Islet of Langerhans (tissue), 1 donor: ENCODE results near the gene CD2BP2.

ENCODE experiments used
- FAIRE-seq: peaks from one replicate; lab custom pipeline; 2011; peaks lifted over from hg19 to GRCh38; lab: Jason Lieb, UNC

The CD2BP2 gene

GRCh38 chr16:30378236-30379157 is 23.4 kb upstream of the CD2BP2 start:
- no peak for FAIRE-seq

- FAIRE-seq, result no peak
These were observed 22.7 kb upstream of the CD2BP2 start for GRCh38 chr16:30377812-30378235.

GRCh38 chr16:30377050-30377811 is 22.1 kb upstream of the CD2BP2 start:
- no peak for FAIRE-seq

GRCh38 chr16:30376461-30376902 is 21.4 kb upstream of the CD2BP2 start:
- no peak for FAIRE-seq

DNA sequence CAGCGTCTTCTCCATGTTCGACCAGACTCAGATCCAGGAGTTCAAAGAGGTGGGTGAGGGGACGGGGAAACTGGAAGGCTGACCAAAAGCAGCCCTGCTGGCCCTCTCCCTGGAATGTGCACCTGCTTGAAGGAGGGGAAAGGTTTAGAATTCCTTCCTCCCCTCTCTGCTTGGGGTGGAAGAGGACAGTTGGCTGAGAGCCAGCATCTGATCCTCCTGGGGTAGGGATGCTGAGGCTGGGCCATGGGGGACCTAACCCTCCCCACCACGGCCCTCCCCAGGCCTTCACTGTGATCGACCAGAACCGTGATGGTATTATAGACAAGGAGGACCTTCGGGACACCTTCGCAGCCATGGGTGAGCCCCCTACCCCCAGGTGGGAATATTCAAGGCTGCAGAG is 20.8 kb upstream of the CD2BP2 start:
- FAIRE-seq, result no peak

GRCh38 chr16:30374538-30374937 is 19.4 kb upstream of the CD2BP2 start, which contains the start of gene MYL11:
MYL11 (plus strand) TSS chr16:30374802; CDS start chr16:30374858, 56 bp downstream.
- no peak for FAIRE-seq

DNA sequence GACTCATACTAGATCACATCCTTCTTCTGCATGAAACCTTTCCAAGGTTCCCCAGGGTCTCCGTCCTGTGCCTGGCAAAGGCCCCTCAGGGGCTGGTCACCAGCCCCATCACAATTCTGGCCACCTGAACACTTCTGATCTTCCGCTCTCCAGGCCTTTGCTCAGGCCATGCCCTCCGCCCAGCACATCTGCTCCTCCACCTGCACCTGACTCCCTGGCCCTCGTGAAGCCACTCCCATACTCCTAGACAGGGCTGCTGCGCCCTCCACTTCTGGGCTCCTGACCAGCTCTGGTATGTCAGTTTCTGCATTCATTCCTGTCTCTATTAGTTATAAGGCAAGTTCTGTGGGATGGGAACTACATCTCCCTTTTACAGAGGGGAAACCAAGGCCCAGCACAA is 17.6 kb upstream of the CD2BP2 start:
- FAIRE-seq, result no peak

- no peak for FAIRE-seq
These were observed 17.1 kb upstream of the CD2BP2 start for GRCh38 chr16:30372038-30372712.

DNA sequence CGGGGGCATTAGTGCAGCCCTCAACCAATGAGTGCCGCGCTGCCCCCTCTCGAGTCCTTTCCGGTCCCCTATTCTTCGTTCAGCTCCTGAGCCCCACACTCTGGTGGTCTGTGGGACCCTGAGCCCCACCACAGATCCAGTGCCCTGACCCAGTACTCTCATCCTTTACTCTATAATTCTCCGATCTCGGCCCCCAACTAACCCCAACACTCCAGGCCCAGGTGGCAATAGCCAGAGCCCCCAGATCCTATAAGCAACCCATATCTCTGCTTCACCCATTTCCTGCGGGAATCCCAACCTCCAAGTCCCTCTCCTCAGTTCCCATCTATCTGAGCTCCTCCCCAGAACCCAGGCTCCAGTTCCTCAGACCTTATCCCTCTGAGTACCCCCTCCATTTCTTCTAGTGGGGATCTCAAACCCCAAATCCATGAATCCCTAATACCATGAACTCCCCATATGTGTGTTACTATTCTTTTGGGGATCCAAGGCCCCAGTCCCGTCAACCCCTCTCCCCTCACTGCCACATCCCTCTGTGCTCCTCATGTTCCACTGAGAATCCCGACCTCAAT is 16.2 kb upstream of the CD2BP2 start:
- FAIRE-seq, result no peak

GRCh38 chr16:30370456-30371247 is 15.5 kb upstream of the CD2BP2 start, which contains the start of gene TBC1D10B:
TBC1D10B (minus strand) TSS chr16:30370494; CDS start chr16:30370183, 311 bp downstream.
- peak; percentile 100 for FAIRE-seq

DNA sequence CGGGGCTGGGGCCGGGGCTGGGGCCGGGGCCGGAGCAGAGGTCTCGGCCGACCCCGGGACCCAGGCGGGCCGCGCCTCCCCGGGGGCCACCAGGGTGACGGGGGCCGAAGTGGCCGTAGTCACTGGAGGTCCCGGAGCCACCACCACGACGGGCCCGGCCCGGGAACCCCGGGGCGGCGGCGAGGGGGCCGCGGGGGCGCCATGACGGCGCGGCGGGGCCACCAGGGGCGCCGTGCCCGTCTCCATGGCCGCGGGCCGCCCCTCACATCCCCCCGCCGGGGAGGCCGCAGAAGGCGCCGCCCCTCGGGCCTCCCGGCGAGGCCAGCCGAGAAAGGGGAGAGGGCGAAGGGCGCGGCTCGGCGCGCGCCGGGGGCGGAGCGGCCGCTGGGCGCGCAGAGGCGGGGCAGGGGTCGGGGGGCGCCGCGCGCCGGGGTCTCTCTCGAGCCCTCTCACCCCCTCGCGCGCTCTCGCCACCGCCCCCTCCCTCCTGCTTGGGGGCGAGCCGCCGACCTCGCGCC is 14.9 kb upstream of the CD2BP2 start:
- no peak for FAIRE-seq

- no peak for FAIRE-seq
These were observed 14.2 kb upstream of the CD2BP2 start for GRCh38 chr16:30369091-30369937.

GRCh38 chr16:30368792-30369090 is 13.6 kb upstream of the CD2BP2 start:
- FAIRE-seq, result no peak

- FAIRE-seq, result no peak
These were observed 13.1 kb upstream of the CD2BP2 start for GRCh38 chr16:30368122-30368791.

DNA sequence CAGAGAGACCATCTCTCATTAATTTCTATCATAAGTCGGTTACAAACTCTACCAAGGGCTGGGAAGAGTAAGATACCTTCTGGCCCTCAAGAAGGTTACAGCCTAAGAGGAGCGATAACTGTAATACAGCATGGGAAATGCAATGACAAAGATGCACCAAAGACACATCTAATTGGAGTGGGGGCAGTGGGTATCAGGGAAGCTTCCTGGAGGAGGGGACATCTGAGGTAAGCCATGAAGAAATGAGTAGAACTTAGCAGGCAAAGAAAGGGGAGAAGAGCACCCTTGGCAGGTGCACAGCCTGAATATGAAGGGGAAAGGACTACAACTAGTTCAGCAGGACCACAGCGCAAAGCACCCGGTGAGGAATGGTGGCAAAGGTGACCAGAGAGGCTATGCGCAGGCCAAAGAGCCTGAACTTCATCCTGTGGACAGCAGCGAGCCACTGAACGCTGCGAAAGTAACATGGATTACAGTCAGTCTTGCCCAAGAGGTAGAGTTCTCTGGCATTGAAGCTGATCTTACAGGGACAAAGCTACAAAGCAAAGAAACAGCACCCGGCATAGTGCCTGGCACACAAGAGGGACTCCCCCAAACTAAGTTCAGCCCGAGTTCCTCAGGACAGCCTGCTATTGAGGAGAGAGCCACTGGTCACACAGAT is 12.4 kb upstream of the CD2BP2 start:
- no peak for FAIRE-seq

- FAIRE-seq, result no peak
These were observed 11.4 kb upstream of the CD2BP2 start for GRCh38 chr16:30366511-30366910.

- no peak for FAIRE-seq
These were observed 10.1 kb upstream of the CD2BP2 start for GRCh38 chr16:30365200-30365599.

- no peak for FAIRE-seq
These were observed 6.1 kb upstream of the CD2BP2 start for GRCh38 chr16:30361180-30361579.

DNA sequence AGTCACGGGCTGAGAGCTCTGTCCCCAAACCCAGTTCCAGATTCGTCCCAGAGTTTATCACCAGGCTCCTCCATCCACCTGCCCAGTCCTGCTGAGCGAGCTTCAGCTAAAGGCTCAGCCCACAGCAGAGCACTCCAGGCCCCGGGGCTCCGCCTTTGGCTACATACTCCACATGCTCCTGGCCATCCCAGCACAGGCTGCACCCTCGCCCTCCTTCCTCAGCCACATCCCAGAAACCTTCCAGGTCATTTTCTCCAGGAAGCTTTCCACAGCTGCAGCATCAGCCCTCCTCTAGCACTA is 4.7 kb upstream of the CD2BP2 start:
- no peak for FAIRE-seq
